ENCODE data around the gene PRR5L. TPM values are rescaled to one million over a fixed set of nuclear protein-coding genes. Genes with fewer than 3 reads are reported as not detected.

PRR5L gene, protein sequence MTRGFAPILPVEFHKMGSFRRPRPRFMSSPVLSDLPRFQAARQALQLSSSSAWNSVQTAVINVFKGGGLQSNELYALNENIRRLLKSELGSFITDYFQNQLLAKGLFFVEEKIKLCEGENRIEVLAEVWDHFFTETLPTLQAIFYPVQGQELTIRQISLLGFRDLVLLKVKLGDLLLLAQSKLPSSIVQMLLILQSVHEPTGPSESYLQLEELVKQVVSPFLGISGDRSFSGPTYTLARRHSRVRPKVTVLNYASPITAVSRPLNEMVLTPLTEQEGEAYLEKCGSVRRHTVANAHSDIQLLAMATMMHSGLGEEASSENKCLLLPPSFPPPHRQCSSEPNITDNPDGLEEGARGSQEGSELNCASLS
- total RNA-seq (3.5 and 4.0 TPM in 2 replicates), polyA plus RNA-seq (5.9 and 9.3 TPM in 2 replicates), polyA minus RNA-seq (6.3 and 18.4 TPM in 2 replicates)
- 4.0 TPM for total RNA-seq (2013)

DNA sequence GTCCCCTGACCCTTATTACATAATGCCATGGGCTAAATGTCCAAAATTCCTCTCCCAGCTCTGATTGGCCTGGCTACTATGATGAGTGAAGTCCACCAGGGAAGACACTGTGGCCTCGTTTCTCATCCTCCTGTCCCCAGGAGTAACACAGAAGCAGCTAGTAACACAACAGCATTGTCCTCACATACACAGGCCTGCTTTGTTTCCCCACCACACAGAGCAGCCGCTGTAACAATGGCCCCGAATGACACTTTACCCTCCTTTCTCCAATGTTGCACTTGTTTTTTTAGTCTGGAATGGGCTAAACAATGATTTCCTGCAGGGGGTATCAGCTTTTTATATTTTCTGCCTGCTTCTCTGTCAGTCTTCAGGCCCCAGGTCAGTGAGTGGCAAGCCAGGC, at the start of gene PRR5L:
Gene PRR5L, plus strand, starts transcription at position 363 of the 400 bp plus-strand sequence. CDS start 104,834 bp downstream, outside the sequence.
- no peak within 1 kb of the TSS for H3K27ac Mint-ChIP-seq

DNA sequence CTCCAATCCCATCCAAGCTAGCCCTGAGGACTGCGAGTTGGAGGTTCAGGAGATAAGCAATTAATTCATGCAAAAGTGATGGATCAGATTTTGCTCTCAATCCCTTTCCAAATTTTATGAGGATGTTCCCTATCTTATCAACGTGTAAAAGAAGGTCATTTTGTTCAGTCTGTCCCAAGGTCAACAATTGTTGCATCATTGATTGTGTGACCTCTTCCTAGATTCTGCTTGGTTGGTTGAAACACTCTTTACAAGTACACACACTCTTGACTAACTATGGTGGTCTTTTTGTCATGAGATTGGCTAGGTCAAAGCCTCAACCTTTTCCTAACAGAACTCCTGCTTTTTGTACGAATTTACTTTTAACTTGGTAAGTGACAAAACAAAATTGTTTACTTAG, 48.6 kb upstream of the PRR5L start:
- Histone ChIP-seq H3K27me3 (replicated peaks in 1 of 4; ENCODE audit: control extremely low read depth in 1 of 4, control insufficient read depth in 3 of 4, insufficient read depth in 4 of 4, low read length in 3 of 4) (peaks cover 0 to 13% (median 8%) of the 10 kb centered on the region in 4 experiments), H3K9me3 (ENCODE audit: control extremely low read depth in 1 of 3, control insufficient read depth in 2 of 3, insufficient read depth in 1 of 3, low read length in 2 of 3) (peaks cover 0 to 3% (median 0%) of the 10 kb centered on the region in 3 donors), H3K4me3 (ENCODE audit: control extremely low read depth in 1 of 5, extremely low read depth in 1 of 5, insufficient read depth in 1 of 5, low read depth in 2 of 5, low read length in 4 of 5) (no peak overlapping the region), H3K4me2 (replicated peaks; ENCODE audit: low read depth, low read length, poor library complexity, severe bottlenecking) (no peak overlapping the region), H3K27ac (ENCODE audit: low read length in 2 of 2) (no peak overlapping the region), H2AFZ (ENCODE audit: insufficient read depth, low read depth, low read length, poor library complexity, severe bottlenecking) (no peak overlapping the region), H3K79me2 (ENCODE audit: control insufficient read depth, insufficient read depth, low read length) (no peaks in the 10 kb centered on the region), H3K36me3 (replicated peaks in 1 of 2; ENCODE audit: control extremely low read depth in 1 of 2, control insufficient read depth in 1 of 2, extremely low read depth in 1 of 2, insufficient read depth in 2 of 2, low read length in 1 of 2) (no peaks in the 10 kb centered on the region), H3K4me1 (ENCODE audit: control insufficient read depth in 2 of 2, insufficient read depth in 2 of 2, low read length in 2 of 2) (no peaks in the 10 kb centered on the region), H4K20me1 (ENCODE audit: control insufficient read depth, insufficient read depth, low read length, poor library complexity, severe bottlenecking) (no peaks in the 10 kb centered on the region), H3K9ac (ENCODE audit: low read length) (no peak overlapping the region)
- ATAC-seq (ENCODE audit: low read depth) (no peak), DNase-seq (no peak)
- H3K4me3 Mint-ChIP-seq = no peak overlapping the region
- WGBS (ENCODE audit: insufficient coverage) = 89% methylated on average over 1 of the region's 3 CpGs
- H3K9me3 Mint-ChIP-seq (ENCODE audit: insufficient read depth) = no peaks in the 10 kb centered on the region
- no peaks in the 10 kb centered on the region for H3K4me1 Mint-ChIP-seq
- POLR2A ChIA-PET = no interaction called here
- peaks cover 63% of the 10 kb centered on the region for H3K27me3 Mint-ChIP-seq
- no peak overlapping the region for H3K27ac Mint-ChIP-seq
- intact Hi-C loops (cut with micrococcal nuclease) = no loop called here
- CTCF ChIA-PET = no interaction called here
- TF ChIP-seq, protein P1, sequence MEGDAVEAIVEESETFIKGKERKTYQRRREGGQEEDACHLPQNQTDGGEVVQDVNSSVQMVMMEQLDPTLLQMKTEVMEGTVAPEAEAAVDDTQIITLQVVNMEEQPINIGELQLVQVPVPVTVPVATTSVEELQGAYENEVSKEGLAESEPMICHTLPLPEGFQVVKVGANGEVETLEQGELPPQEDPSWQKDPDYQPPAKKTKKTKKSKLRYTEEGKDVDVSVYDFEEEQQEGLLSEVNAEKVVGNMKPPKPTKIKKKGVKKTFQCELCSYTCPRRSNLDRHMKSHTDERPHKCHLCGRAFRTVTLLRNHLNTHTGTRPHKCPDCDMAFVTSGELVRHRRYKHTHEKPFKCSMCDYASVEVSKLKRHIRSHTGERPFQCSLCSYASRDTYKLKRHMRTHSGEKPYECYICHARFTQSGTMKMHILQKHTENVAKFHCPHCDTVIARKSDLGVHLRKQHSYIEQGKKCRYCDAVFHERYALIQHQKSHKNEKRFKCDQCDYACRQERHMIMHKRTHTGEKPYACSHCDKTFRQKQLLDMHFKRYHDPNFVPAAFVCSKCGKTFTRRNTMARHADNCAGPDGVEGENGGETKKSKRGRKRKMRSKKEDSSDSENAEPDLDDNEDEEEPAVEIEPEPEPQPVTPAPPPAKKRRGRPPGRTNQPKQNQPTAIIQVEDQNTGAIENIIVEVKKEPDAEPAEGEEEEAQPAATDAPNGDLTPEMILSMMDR (IDR thresholded peaks at IDR 0.05) = no peak
- TF ChIP-seq EZH2 (IDR thresholded peaks at IDR 0.05; ENCODE audit: borderline replicate concordance, insufficient read depth, low read depth, low read length, poor library complexity, severe bottlenecking) = no peak

More for the DNA sequence above, at the start of gene PRR5L:
- TF ChIP-seq, protein P1 (IDR thresholded peaks at IDR 0.05) = no peak
- TF ChIP-seq EZH2 (IDR thresholded peaks at IDR 0.05; ENCODE audit: borderline replicate concordance, insufficient read depth, low read depth, low read length, poor library complexity, severe bottlenecking) = no peak
- H2AFZ ChIP-seq (ENCODE audit: insufficient read depth, low read depth, low read length, poor library complexity, severe bottlenecking) = no peak within 1 kb of the TSS
- intact Hi-C loops (cut with micrococcal nuclease) = no loop called here
- 100% methylated on average over 1 of the region's 3 CpGs for WGBS (ENCODE audit: insufficient coverage)
- H3K27ac ChIP-seq (ENCODE audit: low read length in 2 of 2) = no peak within 1 kb of the TSS
- DNase-seq (no peak), ATAC-seq (ENCODE audit: low read depth) (no peak)
- no peak within 1 kb of the TSS for H3K4me3 ChIP-seq (ENCODE audit: control extremely low read depth in 1 of 5, extremely low read depth in 1 of 5, insufficient read depth in 1 of 5, low read depth in 2 of 5, low read length in 4 of 5)
- CTCF ChIA-PET = interaction anchor here (7.4 to 9.0 kb wide), 2 partner anchors 183 to 197 kb away, joined by 142 to 167 read pairs; no protein-coding TSS in a partner anchor
- no peaks in the 10 kb centered on the region for H3K79me2 ChIP-seq (ENCODE audit: control insufficient read depth, insufficient read depth, low read length)
- H3K9me3 ChIP-seq (ENCODE audit: control extremely low read depth in 1 of 3, control insufficient read depth in 2 of 3, insufficient read depth in 1 of 3, low read length in 2 of 3) = no peaks in the 10 kb centered on the region
- peaks cover 0 to 2% of the 10 kb centered on the region in 2 donors for H3K4me1 ChIP-seq (ENCODE audit: control insufficient read depth in 2 of 2, insufficient read depth in 2 of 2, low read length in 2 of 2)
- no peaks in the 10 kb centered on the region for H4K20me1 ChIP-seq (ENCODE audit: control insufficient read depth, insufficient read depth, low read length, poor library complexity, severe bottlenecking)
- H3K4me2 ChIP-seq (replicated peaks; ENCODE audit: low read depth, low read length, poor library complexity, severe bottlenecking) = no peak within 1 kb of the TSS
- H3K4me3 Mint-ChIP-seq = no peak within 1 kb of the TSS
- POLR2A ChIA-PET = no interaction called here
- H3K9me3 Mint-ChIP-seq (ENCODE audit: insufficient read depth) = no peaks in the 10 kb centered on the region
- peaks cover 0 to 5% (median 0%) of the 10 kb centered on the region in 4 experiments for H3K27me3 ChIP-seq (replicated peaks in 1 of 4; ENCODE audit: control extremely low read depth in 1 of 4, control insufficient read depth in 3 of 4, insufficient read depth in 4 of 4, low read length in 3 of 4)
- H3K36me3 ChIP-seq (replicated peaks in 1 of 2; ENCODE audit: control extremely low read depth in 1 of 2, control insufficient read depth in 1 of 2, extremely low read depth in 1 of 2, insufficient read depth in 2 of 2, low read length in 1 of 2) = no peaks in the 10 kb centered on the region
- H3K9ac ChIP-seq (ENCODE audit: low read length) = no peak within 1 kb of the TSS
- H3K4me1 Mint-ChIP-seq = no peaks in the 10 kb centered on the region
- H3K27me3 Mint-ChIP-seq = peaks cover 13% of the 10 kb centered on the region
